DOHH2 (cell line): ENCODE results near the gene TPM1.

ENCODE experiments used
- H3F3A ChIP-seq: fragments of 200-600 bp; sonication (generic), shearing (Covaris generic); 2 replicates; pipeline ENCODE4 v1.6.0; 2016; ENCODE audit warnings: antibody characterized with exemption, mild to moderate bottlenecking; ENCODE audit not compliant: control insufficient read depth, insufficient read depth
- H3K27ac ChIP-seq: fragments of 200-600 bp; sonication (generic); 2 replicates; pipeline ENCODE4 v1.5.1; 2014; ENCODE audit warnings: low read depth, mild to moderate bottlenecking, low read length, moderate library complexity
- H3K27me3 ChIP-seq: fragments of 200-600 bp; sonication (generic); 2 replicates; pipeline ENCODE4 v1.6.1; 2014; ENCODE audit warnings: mild to moderate bottlenecking, low read length, mixed read lengths; ENCODE audit not compliant: control insufficient read depth
- H3K36me3 ChIP-seq: fragments of 200-600 bp; sonication (generic); 2 replicates; pipeline ENCODE4 v1.6.1; 2014; ENCODE audit warnings: mild to moderate bottlenecking, low read length, moderate library complexity, mixed read lengths; ENCODE audit not compliant: control insufficient read depth
- H3K4me1 ChIP-seq: fragments of 200-600 bp; sonication (generic); 2 replicates; pipeline ENCODE4 v1.6.1; 2014; ENCODE audit warnings: mild to moderate bottlenecking, low read length, mixed read lengths; ENCODE audit not compliant: control insufficient read depth
- H3K4me2 ChIP-seq: fragments of 200-600 bp; sonication (generic); 2 replicates; pipeline ENCODE4 v1.6.0; 2014; ENCODE audit warnings: mild to moderate bottlenecking, low read length, moderate library complexity
- H3K4me3 ChIP-seq: fragments of 200-600 bp; sonication (generic); 2 replicates; pipeline ENCODE4 v1.5.1; 2014; ENCODE audit warnings: mild to moderate bottlenecking, low read length, mixed read lengths
- H3K79me2 ChIP-seq: fragments of 200-600 bp; sonication (generic); 2 replicates; pipeline ENCODE4 v1.6.1; 2014; ENCODE audit warnings: mild to moderate bottlenecking, low read length, mixed read lengths; ENCODE audit not compliant: control insufficient read depth
- H3K9me2 ChIP-seq: fragments of 200-600 bp; sonication (generic); replicated peaks from 2 replicates; pipeline ENCODE4 v1.6.1; 2014; ENCODE audit warnings: mild to moderate bottlenecking, low read length, mixed read lengths; ENCODE audit not compliant: control insufficient read depth
- H3K9me3 ChIP-seq: fragments of 200-600 bp; sonication (generic); 2 replicates; pipeline ENCODE4 v1.6.1; 2014; ENCODE audit warnings: antibody characterized with exemption, low read length, mixed read lengths; ENCODE audit not compliant: control insufficient read depth, insufficient read depth
- H4K20me1 ChIP-seq: fragments of 200-600 bp; sonication (generic); 2 replicates; pipeline ENCODE4 v1.6.0; 2014; ENCODE audit warnings: low read depth, mild to moderate bottlenecking, antibody characterized with exemption, low read length, moderate library complexity; ENCODE audit not compliant: control insufficient read depth, insufficient read depth
- EZH2phosphoT487 ChIP-seq: fragments of 200-600 bp; sonication (generic); IDR thresholded peaks from 2 replicates; pipeline ENCODE4 v1.6.1; 2017; ENCODE audit warnings: borderline replicate concordance, mild to moderate bottlenecking, antibody characterized with exemption, low read length, moderate library complexity, mixed read lengths
- TF ChIP-seq, protein P1 (sequence below): fragments of 200-600 bp; sonication (generic); IDR thresholded peaks from one replicate; pipeline ENCODE4 v1.5.1; 2014; ENCODE audit warnings: antibody characterized with exemption, mild to moderate bottlenecking, low read depth, low read length; ENCODE audit not compliant: poor library complexity, severe bottlenecking

TPM1 gene

DNA sequence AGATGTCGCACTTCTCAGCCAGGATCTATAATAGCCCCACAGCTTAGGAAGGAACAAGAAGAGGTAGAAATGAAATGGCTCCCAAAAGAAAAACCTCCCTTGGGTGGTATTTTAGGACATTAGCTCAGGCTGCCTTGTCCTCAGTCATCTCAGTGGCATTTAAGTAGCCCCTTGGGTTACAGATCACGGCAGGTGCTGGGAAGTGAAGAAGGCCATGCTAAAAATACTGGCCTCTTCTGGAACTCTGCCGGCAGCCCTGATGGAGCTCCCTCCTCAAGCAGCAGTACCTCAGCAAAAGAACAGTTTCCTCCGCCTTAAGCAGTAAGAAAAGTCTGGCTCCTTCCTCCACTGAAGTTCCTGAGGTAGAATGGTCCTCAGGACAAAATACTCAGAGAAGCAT, 7.3 kb upstream of the TPM1 start:
- Histone ChIP-seq H3K9me3 (no peaks in the 10 kb centered on the region), H3K4me2 (no peak overlapping the region), H3K4me3 (no peak overlapping the region), H3K36me3 (no peaks in the 10 kb centered on the region), H3F3A (no peaks in the 10 kb centered on the region), H3K27ac (no peak overlapping the region), H3K79me2 (no peaks in the 10 kb centered on the region), H3K4me1 (no peaks in the 10 kb centered on the region), H4K20me1 (no peaks in the 10 kb centered on the region), H3K27me3 (peaks cover 31% of the 10 kb centered on the region; the same call in 1 of the 2 replicates), H3K9me2 (no peaks in the 10 kb centered on the region)
- TF ChIP-seq, protein P1, sequence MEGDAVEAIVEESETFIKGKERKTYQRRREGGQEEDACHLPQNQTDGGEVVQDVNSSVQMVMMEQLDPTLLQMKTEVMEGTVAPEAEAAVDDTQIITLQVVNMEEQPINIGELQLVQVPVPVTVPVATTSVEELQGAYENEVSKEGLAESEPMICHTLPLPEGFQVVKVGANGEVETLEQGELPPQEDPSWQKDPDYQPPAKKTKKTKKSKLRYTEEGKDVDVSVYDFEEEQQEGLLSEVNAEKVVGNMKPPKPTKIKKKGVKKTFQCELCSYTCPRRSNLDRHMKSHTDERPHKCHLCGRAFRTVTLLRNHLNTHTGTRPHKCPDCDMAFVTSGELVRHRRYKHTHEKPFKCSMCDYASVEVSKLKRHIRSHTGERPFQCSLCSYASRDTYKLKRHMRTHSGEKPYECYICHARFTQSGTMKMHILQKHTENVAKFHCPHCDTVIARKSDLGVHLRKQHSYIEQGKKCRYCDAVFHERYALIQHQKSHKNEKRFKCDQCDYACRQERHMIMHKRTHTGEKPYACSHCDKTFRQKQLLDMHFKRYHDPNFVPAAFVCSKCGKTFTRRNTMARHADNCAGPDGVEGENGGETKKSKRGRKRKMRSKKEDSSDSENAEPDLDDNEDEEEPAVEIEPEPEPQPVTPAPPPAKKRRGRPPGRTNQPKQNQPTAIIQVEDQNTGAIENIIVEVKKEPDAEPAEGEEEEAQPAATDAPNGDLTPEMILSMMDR, result no peak
- no peak for TF ChIP-seq EZH2phosphoT487

DNA sequence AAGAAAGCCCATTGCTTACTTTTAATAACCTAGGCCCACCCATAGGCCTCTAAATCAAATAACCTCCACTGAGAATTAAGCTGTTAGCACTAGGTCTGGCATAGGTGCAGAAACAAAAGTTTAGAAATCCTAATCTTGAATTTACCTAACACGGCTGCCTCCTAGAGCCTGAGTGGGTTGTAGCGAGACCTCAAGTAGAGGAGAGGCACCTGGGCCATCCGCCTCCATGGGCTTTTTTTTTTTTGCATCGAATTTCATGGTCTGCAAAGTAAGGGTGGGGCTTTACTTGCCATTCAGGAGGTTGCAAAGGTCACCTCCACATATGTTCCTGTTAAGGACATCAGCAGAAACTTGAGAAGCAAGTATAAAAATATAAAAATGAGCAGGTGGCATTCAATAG, 6.6 kb upstream of the TPM1 start:
- H3F3A ChIP-seq, result no peaks in the 10 kb centered on the region
- no peaks in the 10 kb centered on the region for H4K20me1 ChIP-seq
- H3K4me3 ChIP-seq, result no peak overlapping the region
- no peaks in the 10 kb centered on the region for H3K79me2 ChIP-seq
- peaks cover 36% of the 10 kb centered on the region; the same call in 1 of the 2 replicates for H3K27me3 ChIP-seq
- no peaks in the 10 kb centered on the region for H3K36me3 ChIP-seq
- H3K4me1 ChIP-seq, result no peaks in the 10 kb centered on the region
- H3K9me2 ChIP-seq, result no peaks in the 10 kb centered on the region
- TF ChIP-seq, protein P1, result no peak
- no peak for TF ChIP-seq EZH2phosphoT487
- no peak overlapping the region for H3K27ac ChIP-seq
- H3K4me2 ChIP-seq, result no peak overlapping the region
- H3K9me3 ChIP-seq, result no peaks in the 10 kb centered on the region

DNA sequence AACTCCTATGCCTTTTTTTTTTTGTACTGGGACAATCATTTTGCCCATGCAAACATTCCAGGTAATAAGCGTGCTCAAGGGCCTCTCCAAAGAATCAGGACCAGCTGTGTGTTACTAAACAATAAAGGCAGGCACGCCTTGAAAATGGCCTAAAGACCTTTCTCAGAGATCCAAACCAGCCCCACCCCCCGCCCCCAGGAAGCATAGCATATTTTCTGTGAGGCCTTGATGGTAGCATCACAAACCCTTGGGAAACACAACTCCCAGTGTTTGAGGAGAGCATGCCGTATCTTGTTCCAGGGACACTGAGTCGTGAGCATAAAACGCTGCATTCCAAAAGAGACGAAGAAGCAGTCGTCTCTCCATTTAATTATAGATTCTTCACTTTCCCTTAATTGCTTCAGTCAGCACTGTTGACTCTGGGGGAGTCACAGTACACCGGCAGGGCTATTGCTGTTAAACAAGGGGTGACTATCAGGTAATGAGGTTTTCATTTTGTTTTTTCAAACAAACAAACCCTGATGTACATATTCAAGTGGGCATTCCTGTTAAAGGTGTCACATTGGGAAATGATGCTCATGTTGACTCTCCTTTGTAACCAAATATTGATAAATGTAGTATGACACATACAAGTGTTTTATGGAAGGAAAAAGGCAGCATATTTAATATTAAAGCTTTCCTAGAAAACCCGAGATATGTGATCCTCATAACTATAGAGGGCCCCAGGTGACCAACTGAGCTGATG, 4.4 kb upstream of the TPM1 start:
- no peaks in the 10 kb centered on the region for H3F3A ChIP-seq
- no peaks in the 10 kb centered on the region for H3K36me3 ChIP-seq
- H3K27ac ChIP-seq, result no peak overlapping the region
- no peaks in the 10 kb centered on the region for H4K20me1 ChIP-seq
- no peaks in the 10 kb centered on the region for H3K4me1 ChIP-seq
- no peaks in the 10 kb centered on the region for H3K9me2 ChIP-seq
- H3K79me2 ChIP-seq, result no peaks in the 10 kb centered on the region
- H3K4me2 ChIP-seq, result no peak overlapping the region
- no peaks in the 10 kb centered on the region for H3K9me3 ChIP-seq
- H3K27me3 ChIP-seq, result peaks cover 58% of the 10 kb centered on the region
- TF ChIP-seq EZH2phosphoT487, result no peak
- TF ChIP-seq, protein P1, result no peak
- no peak overlapping the region for H3K4me3 ChIP-seq
